Measurements from ENCODE around the gene KLK3.

DNA sequence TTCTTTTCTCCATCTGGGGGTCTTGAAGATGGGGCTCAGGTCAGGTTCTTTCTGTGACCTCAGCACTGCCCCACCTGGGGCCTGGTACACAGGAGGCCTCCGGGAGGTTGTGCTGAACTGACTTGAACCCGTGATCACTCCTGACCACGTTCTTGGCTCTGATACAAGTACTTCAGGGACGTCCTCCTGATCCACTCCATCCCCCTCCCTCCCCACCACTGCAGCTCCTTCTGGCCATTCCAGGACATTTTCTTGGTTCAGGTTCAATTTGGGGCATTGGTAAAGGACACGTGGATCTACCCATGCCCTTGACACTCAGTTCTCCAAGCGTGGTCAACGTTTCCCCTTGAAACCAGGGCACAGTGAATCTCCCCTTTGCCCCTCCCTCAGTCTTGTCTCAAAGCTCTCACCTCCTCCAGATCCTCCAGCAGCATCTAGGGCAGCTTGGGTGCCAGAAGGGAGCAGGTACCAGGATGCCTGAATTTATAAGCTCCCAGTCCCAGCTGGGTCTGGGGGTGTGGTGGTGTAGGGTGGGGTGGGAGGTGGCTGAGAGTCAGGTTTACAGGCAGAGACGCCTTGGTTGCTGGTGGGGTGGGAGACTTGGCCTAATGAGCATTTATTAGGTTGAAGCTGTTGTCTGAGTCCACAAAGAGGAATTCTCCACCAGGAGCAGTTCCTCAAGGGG, 21.5 kb upstream of the KLK3 start, which contains the start of gene KLK15:
- TF ChIP-seq, protein P1, sequence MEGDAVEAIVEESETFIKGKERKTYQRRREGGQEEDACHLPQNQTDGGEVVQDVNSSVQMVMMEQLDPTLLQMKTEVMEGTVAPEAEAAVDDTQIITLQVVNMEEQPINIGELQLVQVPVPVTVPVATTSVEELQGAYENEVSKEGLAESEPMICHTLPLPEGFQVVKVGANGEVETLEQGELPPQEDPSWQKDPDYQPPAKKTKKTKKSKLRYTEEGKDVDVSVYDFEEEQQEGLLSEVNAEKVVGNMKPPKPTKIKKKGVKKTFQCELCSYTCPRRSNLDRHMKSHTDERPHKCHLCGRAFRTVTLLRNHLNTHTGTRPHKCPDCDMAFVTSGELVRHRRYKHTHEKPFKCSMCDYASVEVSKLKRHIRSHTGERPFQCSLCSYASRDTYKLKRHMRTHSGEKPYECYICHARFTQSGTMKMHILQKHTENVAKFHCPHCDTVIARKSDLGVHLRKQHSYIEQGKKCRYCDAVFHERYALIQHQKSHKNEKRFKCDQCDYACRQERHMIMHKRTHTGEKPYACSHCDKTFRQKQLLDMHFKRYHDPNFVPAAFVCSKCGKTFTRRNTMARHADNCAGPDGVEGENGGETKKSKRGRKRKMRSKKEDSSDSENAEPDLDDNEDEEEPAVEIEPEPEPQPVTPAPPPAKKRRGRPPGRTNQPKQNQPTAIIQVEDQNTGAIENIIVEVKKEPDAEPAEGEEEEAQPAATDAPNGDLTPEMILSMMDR (IDR thresholded peaks at IDR 0.05; ENCODE audit: low read depth, low read length) = no peak
- TF ChIP-seq EZH2phosphoT487 (IDR thresholded peaks at IDR 0.05; ENCODE audit: low read depth) = no peak

Data from OCI-LY3 (cell line).